ENCODE results near the gene ARMH1.
"Not testable (repeated sequence)": the region's sequence is repeated elsewhere in the genome, so short reads cannot be mapped to it uniquely, and the experiment has no call there.

ARMH1 gene

GRCh38 chr1:44724955-44725698 lies 50.6 kb downstream of the ARMH1 start:
- DNase-seq = no peak

DNA sequence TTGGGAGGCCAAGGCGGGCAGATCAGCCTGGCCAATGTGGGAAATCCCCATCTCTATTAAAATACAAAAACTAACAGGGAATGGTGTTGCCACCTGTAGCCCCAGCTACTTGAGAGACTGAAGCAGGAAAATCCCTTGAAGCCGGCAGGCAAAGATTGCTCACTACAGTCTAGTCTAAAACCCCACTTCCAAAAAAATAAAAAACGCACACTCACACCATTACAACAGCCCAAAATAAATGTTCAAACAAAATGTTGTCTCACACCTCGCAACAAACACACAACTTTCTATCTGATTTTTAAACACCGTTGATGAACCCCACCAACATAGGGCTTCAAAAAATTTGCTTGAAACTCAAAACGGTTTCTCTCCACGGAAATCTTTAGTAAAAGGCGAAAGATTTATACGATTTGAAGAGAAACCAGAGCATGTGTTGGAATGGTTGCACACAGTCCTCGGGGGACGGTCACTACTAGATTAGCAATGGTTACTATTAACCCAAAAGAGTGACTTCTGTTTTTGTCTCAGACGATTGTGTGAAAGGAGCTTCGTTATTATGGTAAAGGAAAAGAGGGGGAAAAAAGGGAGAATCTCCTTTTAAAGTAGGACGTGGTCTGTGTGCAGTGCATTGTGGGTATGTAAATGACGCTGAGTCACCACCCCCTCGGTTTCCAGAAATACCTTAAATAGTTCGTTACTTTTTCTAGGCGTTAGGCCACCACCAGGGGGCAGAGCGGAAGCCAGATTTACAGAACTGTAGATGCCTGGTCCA lies 56.4 kb downstream of the ARMH1 start, which contains the start of gene RNU5D-1:
Gene RNU5D-1 (minus strand): TSS at position 430 of the 772 bp plus-strand sequence.
- DNase-seq = peak; percentile 94 to 95

DNA sequence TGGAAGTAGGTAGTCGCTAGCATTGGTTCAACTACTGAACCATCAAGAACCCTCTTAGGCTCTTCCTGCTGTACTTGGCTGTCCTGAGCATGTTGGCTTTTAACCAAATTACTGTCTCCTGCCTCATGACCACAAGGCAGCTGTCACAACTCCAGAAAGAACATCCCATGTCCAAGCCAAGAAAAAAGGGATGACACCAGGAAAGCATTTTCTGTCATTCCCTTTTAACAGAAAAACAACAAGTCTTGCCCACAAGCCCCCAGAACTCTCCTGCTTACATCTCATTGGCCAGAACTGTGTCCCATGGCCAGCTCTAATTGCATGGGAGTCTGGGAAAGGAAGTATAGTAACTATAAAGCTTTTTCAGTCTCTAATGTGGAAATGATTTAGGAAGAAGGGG lies 58.9 kb downstream of the ARMH1 start:
- no peak for DNase-seq

- DNase-seq = no peak
Observed at GRCh38 chr1:44733784-44734183, 59.3 kb downstream of the ARMH1 start.

GRCh38 chr1:44735992-44736391 lies 61.5 kb downstream of the ARMH1 start:
- no peak for DNase-seq

DNA sequence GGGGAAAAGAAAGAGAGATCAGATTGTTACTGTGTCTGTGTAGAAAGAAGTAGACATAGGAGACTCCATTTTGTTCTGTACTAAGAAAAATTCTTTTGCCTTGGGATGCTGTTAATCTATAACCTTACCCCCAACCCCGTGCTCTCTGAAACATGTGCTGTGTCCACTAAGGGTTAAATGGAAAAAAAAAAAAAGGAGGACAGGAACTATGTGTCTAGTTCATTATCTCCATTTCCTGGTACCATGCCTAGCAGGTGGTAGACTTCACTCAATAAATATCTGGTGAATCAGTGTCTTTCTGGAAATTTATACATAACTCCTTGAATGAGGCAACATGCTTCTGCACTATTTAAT lies 64.4 kb downstream of the ARMH1 start:
- not testable (repeated sequence) for DNase-seq

DNA sequence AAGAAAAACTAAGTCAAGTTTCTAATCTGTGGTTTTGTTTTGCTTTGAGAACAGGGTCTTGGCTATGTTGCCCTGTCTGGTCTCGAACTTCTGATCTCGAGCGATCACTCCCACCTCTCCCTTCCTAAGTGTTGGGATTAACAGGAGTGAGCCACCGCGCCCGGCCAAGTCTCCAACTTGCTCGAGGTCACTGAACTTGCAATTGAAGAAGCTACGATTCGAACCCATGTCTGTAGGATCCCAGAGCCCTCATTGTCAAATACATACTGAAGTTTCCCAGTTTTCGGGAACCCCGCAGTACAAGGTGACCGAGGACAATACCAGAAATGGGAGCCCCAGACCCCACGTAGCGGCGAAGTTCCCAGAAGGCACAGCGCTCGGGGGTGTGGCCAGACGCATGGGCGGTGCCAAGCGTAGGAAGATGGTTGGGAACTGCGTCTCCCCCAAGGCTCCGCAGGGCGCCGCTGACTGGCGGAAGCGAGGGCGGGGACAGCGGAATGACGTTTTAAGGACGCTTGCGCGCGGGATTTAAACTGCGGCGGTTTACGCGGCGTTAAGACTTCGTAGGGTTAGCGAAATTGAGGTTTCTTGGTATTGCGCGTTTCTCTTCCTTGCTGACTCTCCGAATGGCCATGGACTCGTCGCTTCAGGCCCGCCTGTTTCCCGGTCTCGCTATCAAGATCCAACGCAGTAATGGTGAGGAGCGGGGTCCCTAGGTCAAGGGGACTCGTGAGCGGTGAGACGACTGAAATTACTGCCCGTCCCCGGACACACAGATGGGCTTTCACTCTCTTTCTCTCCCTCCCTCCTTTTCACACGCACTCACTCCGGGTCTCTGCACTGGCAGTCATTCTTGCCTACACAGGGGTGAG lies 65.0 kb downstream of the ARMH1 start, which contains the start of gene KIF2C:
Gene KIF2C (plus strand): TSS at position 531 of the 872 bp plus-strand sequence. CDS start 96 bp downstream, at position 627.
- DNase-seq = peak; percentile 95 to 97

- no peak for DNase-seq
Observed at GRCh38 chr1:44740179-44740617, 65.7 kb downstream of the ARMH1 start.

DNA sequence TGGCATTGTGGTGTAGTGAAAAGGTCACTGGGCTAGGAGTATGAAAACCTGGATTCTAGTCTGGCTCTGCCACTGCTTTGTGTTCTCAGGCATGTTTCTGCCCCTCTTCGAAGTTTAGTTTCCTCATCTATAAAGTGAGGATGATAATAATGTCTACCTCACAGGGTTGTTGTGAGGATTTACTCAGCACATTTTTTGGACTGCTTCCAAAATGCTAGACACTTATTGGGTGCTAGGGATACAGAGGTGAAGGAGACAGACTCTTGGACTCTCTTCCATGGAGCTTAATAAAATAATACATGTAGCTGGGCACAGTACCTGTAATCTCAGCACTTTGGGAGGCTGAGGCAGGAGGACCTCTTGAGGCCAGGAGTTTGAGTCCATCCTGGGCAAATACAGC lies 68.7 kb downstream of the ARMH1 start:
- DNase-seq = no peak

- no peak for DNase-seq
Observed at GRCh38 chr1:44747878-44748277, 73.4 kb downstream of the ARMH1 start.

- DNase-seq = no peak
Observed at GRCh38 chr1:44757420-44757819, 82.9 kb downstream of the ARMH1 start.

DNA sequence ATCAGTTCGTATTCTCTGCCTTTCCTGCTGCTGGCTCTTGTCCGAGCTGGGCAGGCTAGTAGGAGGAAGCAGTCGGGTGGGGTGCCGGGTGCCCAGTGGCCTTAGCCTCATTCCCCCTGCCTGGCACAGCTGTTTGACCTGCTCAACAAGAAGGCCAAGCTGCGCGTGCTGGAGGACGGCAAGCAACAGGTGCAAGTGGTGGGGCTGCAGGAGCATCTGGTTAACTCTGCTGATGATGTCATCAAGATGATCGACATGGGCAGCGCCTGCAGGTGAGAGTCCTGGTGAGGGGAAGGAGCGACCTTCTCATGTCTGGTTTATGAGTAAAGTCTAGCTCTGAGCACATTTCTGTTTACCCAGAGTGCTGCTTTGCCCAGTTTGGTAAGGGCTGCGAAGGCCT lies 84.6 kb downstream of the ARMH1 start:
- DNase-seq = no peak

DNA sequence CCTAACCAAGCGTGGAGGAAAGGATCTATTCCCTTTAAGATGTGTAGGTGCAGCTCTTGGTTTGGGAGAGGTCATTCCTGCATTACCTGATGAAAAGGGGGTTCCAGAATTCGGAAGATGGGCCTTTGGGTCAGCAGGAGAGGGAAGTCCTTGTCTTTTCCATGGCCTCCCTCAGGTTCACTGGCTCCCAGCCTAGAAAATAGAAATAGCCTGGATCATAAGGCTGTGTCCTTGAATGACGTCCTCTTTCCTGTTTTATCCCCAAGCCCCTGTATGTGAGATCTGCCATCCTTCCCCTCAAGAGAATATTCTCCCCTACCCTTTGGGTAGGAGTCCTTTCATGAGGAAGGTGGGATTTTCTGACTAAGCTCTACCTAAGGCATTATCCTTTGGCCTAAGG lies 86.4 kb downstream of the ARMH1 start:
- no peak for DNase-seq

- not testable (repeated sequence) for DNase-seq
Observed at GRCh38 chr1:44766421-44766820, 91.9 kb downstream of the ARMH1 start.

Measured in AML-193 (cell line).